ENCODE results near the gene ZNF175.

The ZNF175 gene

DNA sequence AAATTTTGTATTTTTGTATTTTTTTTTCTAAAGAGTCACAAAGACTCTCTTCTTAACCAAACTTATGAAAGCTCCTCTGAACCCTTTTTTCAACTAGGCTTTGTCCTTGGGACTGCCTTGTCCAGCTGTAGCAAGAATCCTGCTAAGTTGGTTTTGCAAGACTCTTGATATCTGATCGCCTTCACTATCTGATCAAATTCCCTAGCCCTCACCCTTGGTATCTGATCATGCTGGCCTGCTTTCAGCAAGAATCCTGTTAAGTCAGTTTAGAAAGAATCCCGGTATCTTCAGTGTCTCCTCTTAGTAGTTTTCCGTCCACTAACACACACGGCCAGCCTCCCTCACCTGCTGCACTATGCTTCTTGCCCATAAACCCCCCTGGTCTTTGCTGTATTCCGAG is 61.0 kb downstream of the ZNF175 start:
- no peak for DNase-seq (ENCODE audit: low spot score)

DNA sequence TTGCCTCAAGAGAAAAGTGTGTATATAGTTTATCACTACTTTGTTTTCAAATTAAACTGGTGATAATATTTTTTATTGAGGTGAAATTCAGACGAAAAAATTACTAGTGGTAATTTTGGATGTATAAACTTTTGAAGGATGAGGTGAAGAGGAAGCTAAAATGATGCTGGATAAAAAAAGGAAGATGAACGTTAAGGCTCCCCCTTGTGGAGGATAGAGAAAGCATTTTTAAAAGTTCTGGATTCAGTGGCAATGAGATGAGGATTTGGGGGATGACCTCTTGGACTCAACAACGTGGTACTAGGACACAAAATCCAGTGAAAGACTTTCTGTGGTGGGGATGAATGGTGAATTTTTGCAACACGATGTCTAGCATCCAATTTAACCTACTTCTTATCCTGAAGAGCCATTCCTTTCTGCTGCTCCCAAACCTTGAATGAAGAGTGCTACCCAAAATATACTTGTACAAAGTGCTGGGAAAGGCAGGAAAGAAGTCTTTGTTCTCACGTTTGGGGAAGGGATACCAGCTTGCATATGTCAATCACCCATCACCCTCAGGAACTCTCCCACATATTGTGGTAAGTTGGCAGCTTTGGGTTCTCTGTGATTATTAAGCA is 66.4 kb downstream of the ZNF175 start:
- DNase-seq (ENCODE audit: low spot score), result no peak

GRCh38 chr19:51639916-51640315 is 68.8 kb downstream of the ZNF175 start:
- no peak for DNase-seq (ENCODE audit: low spot score)

DNA sequence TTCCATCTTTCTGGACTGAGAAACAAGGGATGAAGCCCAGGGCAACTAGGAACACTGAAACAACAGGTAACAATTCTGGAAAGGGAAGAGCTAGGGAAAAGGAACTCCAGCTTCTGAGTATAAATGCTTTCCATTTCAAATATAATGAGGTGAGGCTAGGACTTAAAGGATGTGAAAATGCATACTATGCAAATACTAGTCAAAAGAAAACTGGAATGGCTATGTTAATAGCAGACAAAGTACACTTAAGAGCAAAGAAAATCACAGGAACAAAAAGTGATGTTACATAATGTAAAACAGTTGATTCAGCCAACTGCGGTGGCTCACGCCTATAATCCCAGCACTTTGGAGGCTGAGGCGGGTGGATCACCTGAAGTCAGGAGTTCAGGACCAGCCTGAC is 69.3 kb downstream of the ZNF175 start:
- no peak for DNase-seq (ENCODE audit: low spot score)

- no peak for DNase-seq (ENCODE audit: low spot score)
These were observed 70.6 kb downstream of the ZNF175 start for GRCh38 chr19:51641648-51642047.
